ENCODE measurements around the gene ZNF518A. TPM values are rescaled to one million over a fixed set of nuclear protein-coding genes. Genes with fewer than 3 reads are reported as not detected.

The ZNF518A gene
- total and polyA plus RNA-seq, 2 of the 13 experiments (the other 11 are each of a cell fraction or from before 2014, with no cell fraction given): 21.7 to 37.1 TPM

DNA sequence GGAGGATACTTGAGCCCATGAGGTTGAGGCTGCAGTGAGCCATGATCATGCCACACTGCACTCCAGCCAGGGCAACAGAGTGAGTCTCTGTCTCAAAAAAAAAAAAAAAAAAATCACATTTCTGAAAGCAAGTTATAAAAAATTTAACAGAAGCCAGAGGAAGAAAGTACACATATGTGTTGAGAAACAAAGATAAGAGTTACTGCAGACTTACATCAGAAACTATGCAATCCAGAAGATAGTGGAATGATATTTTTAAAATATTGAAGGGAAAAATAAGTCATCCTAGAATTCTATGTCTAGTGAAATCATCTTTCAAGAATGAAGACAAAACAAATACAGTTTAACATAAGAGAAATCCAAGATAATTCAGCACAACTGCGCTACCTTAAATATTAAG is 46.9 kb downstream of the ZNF518A start:
- H3K9me3 ChIP-seq (ENCODE audit: low read length): peaks cover 10% of the 10 kb centered on the region
- intact Hi-C loops (cut with micrococcal nuclease; ENCODE audit: unreplicated experiment): no loop called here
- no peak overlapping the region for H3K27ac ChIP-seq (ENCODE audit: extremely low read length, insufficient read depth, low read length)
- no peaks in the 10 kb centered on the region for H3K36me3 ChIP-seq (replicated peaks in 1 of 2; ENCODE audit: control insufficient read depth in 1 of 2, insufficient read depth in 2 of 2, low read length in 2 of 2)
- ATAC-seq (no peak), DNase-seq (ENCODE audit: low spot score) (no peak), FAIRE-seq (no peak)
- TF ChIP-seq SMAD1 (CRISPR knock-in tag; IDR thresholded peaks at IDR 0.05; ENCODE audit: borderline replicate concordance, low read depth) (no peak), NRL (CRISPR knock-in tag; IDR thresholded peaks at IDR 0.05; ENCODE audit: borderline replicate concordance) (no peak), MTF1 (CRISPR knock-in tag; IDR thresholded peaks at IDR 0.05) (no peak), HNRNPUL1 (IDR thresholded peaks at IDR 0.05; ENCODE audit: low read depth, low read length) (no peak), PHF5A (CRISPR knock-in tag; IDR thresholded peaks at IDR 0.05; ENCODE audit: low read depth, unreplicated experiment) (no peak), ZNF816 (CRISPR knock-in tag; IDR thresholded peaks at IDR 0.05; ENCODE audit: borderline replicate concordance) (no peak), ZNF317 (CRISPR knock-in tag; IDR thresholded peaks at IDR 0.05) (peak; percentile 98), UBTF (CRISPR knock-in tag; IDR thresholded peaks at IDR 0.05) (no peak)
- no peak overlapping the region for H3K9ac ChIP-seq (ENCODE audit: insufficient read depth, low read depth, low read length)
- ChIA-PET CTCF (ENCODE audit: low intra/inter-chr PET ratio, low total read pairs) (no interaction called here), POLR2A (no interaction called here)
- no peaks in the 10 kb centered on the region for H3K27me3 ChIP-seq (ENCODE audit: control insufficient read depth in 1 of 2, insufficient read depth in 2 of 2, low read length in 2 of 2)
- H3K79me2 ChIP-seq (ENCODE audit: insufficient read depth, low read length): no peaks in the 10 kb centered on the region
- no peaks in the 10 kb centered on the region for H4K20me1 ChIP-seq (ENCODE audit: insufficient read depth, low read length)
- no peak overlapping the region for H2AFZ ChIP-seq (ENCODE audit: low read length)
- no peak overlapping the region for H3K4me3 ChIP-seq (replicated peaks in 1 of 3; ENCODE audit: insufficient read depth in 1 of 3, low read depth in 2 of 3, low read length in 3 of 3)
- no peak overlapping the region for H3K4me2 ChIP-seq (ENCODE audit: low read depth, low read length)
- no TSS peak for BruUV-seq (replicated peaks)
- 52% methylated on average over 1 of the region's 1 CpG for WGBS (ENCODE audit: low lambda C conversion rate)
- no peaks in the 10 kb centered on the region for H3K4me1 ChIP-seq (ENCODE audit: insufficient read depth, low read length)
- in situ Hi-C loops (cut with HindIII; ENCODE audit: extremely low pct_ligation_motif_present, low pct_unique_long_range_greater_than_20kb): no loop called here
